Ovary (tissue), 9 donors: ENCODE results near the gene PEX7. TPM values are rescaled to one million over a fixed set of nuclear protein-coding genes. Genes with fewer than 3 reads are reported as not detected.
"Not testable (repeated sequence)": the region's sequence is repeated elsewhere in the genome, so short reads cannot be mapped to it uniquely, and the experiment has no call there.

ENCODE experiments used
- DNase-seq, 5 donors: peaks; one replicate each; pipeline ENCODE4 v3.0.0-alpha.2; 2019 to 2020
- H3K27ac ChIP-seq, 2 donors: fragments of 200-600 bp; one replicate each; pipeline versions ENCODE4 v1.5.1 to v1.8.0; 2019 to 2022
- H3K27me3 ChIP-seq: fragments of 200-600 bp; one replicate; pipeline ENCODE4 v1.8.0; 2022
- H3K36me3 ChIP-seq: fragments of 200-600 bp; sonication (generic); one replicate; pipeline ENCODE4 v1.5.1; 2019
- H3K4me1 ChIP-seq: one replicate; pipeline ENCODE4 v1.8.1; 2013; ENCODE audit warnings: mild to moderate bottlenecking, moderate library complexity; ENCODE audit not compliant: insufficient read depth
- H3K4me3 ChIP-seq: fragments of 200-600 bp; sonication (generic); one replicate; pipeline ENCODE4 v1.5.1; 2017
- H3K9me3 ChIP-seq, 2 donors: fragments of 200-600 bp in 1 of 2; sonication (generic) in 1 of 2; one replicate each; pipeline versions ENCODE4 v1.5.1 to v1.8.1; 2013 to 2019; ENCODE audit warnings: mild to moderate bottlenecking in 1 of 2, moderate library complexity in 1 of 2
- CTCF ChIP-seq, 3 donors: fragments of 450-650 bp in 2 of 3; fragments of 200-600 bp in 1 of 3; IDR thresholded peaks; one replicate each; pipeline versions ENCODE4 v1.5.1 to v1.8.0; 2016 to 2022; ENCODE audit warnings: antibody characterized with exemption in 3 of 3, mild to moderate bottlenecking in 1 of 3
- EP300 ChIP-seq: sonication (generic); formaldehyde crosslinking; IDR thresholded peaks from one replicate; pipeline ENCODE4 v1.6.1; 2017; ENCODE audit warnings: antibody characterized with exemption
- POLR2A ChIP-seq: fragments of 450-650 bp; IDR thresholded peaks from one replicate; pipeline ENCODE4 v1.6.1; 2017; ENCODE audit warnings: antibody characterized with exemption, mild to moderate bottlenecking, moderate library complexity
- WGBS, 3 donors: extraction: QIAGEN DNeasy Blood & Tissue Kit in 1 of 3; methylation state at CpG; one replicate each; pipeline versions ENCODE4 v1.1.5 to v1.1.7; 2013 to 2017; 5-methylcytosine and 5-hydroxymethylcytosine counted together
- intact Hi-C, 4 donors: fragments of 100-400 bp; cut with DNase I; formaldehyde crosslinking; loops; one replicate each; pipeline versions ENCODE4 v1.11.0 to v1.15.1; 2022 to 2023
- polyA plus RNA-seq, 2 donors: library from polyadenylated mRNA; stranded (reverse); fragments of 200-250 nt in 1 of 2; fragments of 350-450 nt in 1 of 2; fragmentation: Illumina TruSeq in 1 of 2; extraction: RNeasy Lipid Tissue Mini Kit (QIAGEN cat#74804) in 1 of 2; gene quantifications; one replicate each; pipeline ENCODE4 v1.2.3, GENCODE V29; 2013 to 2014
- total RNA-seq, 7 donors: library from RNA; depleted of rRNA in 2 of 7; stranded (reverse); fragments of >200 nt in 2 of 7; fragmentation: NEBNext Ultra II Directional in 3 of 7; extraction: Animal tissue kit (Norgen Biotek cat#: 25700) in 3 of 7; gene quantifications; one replicate each; pipeline versions ENCODE4 v1.1.0 to v1.2.4, GENCODE V29; 2016 to 2023
- donor health status: DM: no; HTN: no; CAD: no; lungs with moderate emphysema.
- donor health status: DM: no; HTN: no; CAD: no.
- donor health status: Bipolar disorder and iron deficiency.
- donor health status: DM: yes; HTN: yes; CAD: no.
- donor health status: DM: no; HTN: no; CAD: no.
- donor health status: DM: yes; HTN: yes; CAD: no.

The PEX7 gene
- total and polyA plus RNA-seq, 9 donors, result 5.7 to 13.8 (median 7.2) TPM

GRCh38 chr6:136893187-136893586, 70.8 kb downstream of the PEX7 start:
- TF ChIP-seq POLR2A, result no peak
- 89 to 93% (median 93%) methylated on average over 5 of the region's 5 CpGs for WGBS, 3 donors
- no peaks in the 10 kb centered on the region for H3K36me3 ChIP-seq
- no peak overlapping the region for H3K27ac ChIP-seq
- intact Hi-C loops, result no loop called here
- DNase-seq, result no peak
- no peaks in the 10 kb centered on the region for H3K9me3 ChIP-seq
- no peak overlapping the region for H3K4me3 ChIP-seq
- H3K27me3 ChIP-seq, result no peaks in the 10 kb centered on the region
- no peaks in the 10 kb centered on the region for H3K4me1 ChIP-seq

- no peaks in the 10 kb centered on the region for H3K4me1 ChIP-seq
- no peaks in the 10 kb centered on the region for H3K36me3 ChIP-seq
- H3K4me3 ChIP-seq, result no peak overlapping the region
- no peaks in the 10 kb centered on the region for H3K27me3 ChIP-seq
- no peaks in the 10 kb centered on the region for H3K9me3 ChIP-seq
- no peak overlapping the region for H3K27ac ChIP-seq
- no peak for DNase-seq
- 21 to 52% (median 33%) methylated on average over 3 of the region's 3 CpGs for whole genome bisulfite sequencing, 3 donors
- intact Hi-C loops, result no loop called here
- TF ChIP-seq CTCF (IDR thresholded peaks at IDR 0.05), result no peak
- no peak for TF ChIP-seq EP300
- no peak for TF ChIP-seq POLR2A
Measured at GRCh38 chr6:136895901-136896300, 73.5 kb downstream of the PEX7 start.

- TF ChIP-seq POLR2A (no peak), CTCF (IDR thresholded peaks at IDR 0.05) (no peak), EP300 (no peak)
- intact Hi-C loops, result no loop called here
- Histone ChIP-seq H3K36me3 (no peaks in the 10 kb centered on the region), H3K27ac (no peak overlapping the region), H3K27me3 (no peaks in the 10 kb centered on the region), H3K4me1 (no peaks in the 10 kb centered on the region), H3K9me3 (no peaks in the 10 kb centered on the region), H3K4me3 (no peak overlapping the region)
- no peak for DNase-seq
- 46 to 100% (median 100%) methylated on average over 1 of the region's 1 CpG for WGBS, 3 donors
Measured at GRCh38 chr6:136897071-136897470, 74.7 kb downstream of the PEX7 start.

- Histone ChIP-seq H3K4me3 (no peak overlapping the region), H3K9me3 (no peaks in the 10 kb centered on the region), H3K27ac (no peak overlapping the region), H3K27me3 (no peaks in the 10 kb centered on the region), H3K4me1 (no peaks in the 10 kb centered on the region), H3K36me3 (no peaks in the 10 kb centered on the region)
- DNase-seq, result no peak
- intact Hi-C loops, result no loop called here
- 29 to 69% (median 49%) methylated on average over 5 of the region's 5 CpGs for WGBS, 3 donors
- TF ChIP-seq EP300, result no peak
- TF ChIP-seq CTCF (IDR thresholded peaks at IDR 0.05), result no peak
- no peak for TF ChIP-seq POLR2A
Measured at GRCh38 chr6:136901212-136901784, 78.9 kb downstream of the PEX7 start.

- H3K27ac ChIP-seq, DNase-seq, H3K27me3 ChIP-seq, H3K4me1 ChIP-seq, H3K36me3 ChIP-seq, H3K4me3 ChIP-seq, H3K9me3 ChIP-seq, intact Hi-C loops: not testable (repeated sequence)
- WGBS, 3 donors, result 89 to 95% (median 90%) methylated on average over 3 of the region's 3 CpGs
Measured at GRCh38 chr6:136904477-136904876, 82.1 kb downstream of the PEX7 start.
